KBM-7 (cell line): Measurements from ENCODE around the gene DIP2C.

ENCODE experiments used
- DNase-seq: peaks from one replicate; pipeline ENCODE4 v3.0.0-alpha.2; 2015
- in situ Hi-C: fragments of 300-500 bp; cut with MboI; formaldehyde crosslinking; loops from 2 replicates; pipeline ENCODE4 v1.14.3; 2020; ENCODE audit warnings: low sequenced_read_pairs, low pct_unique_long_range_greater_than_20kb, mixed read lengths

Gene DIP2C

DNA sequence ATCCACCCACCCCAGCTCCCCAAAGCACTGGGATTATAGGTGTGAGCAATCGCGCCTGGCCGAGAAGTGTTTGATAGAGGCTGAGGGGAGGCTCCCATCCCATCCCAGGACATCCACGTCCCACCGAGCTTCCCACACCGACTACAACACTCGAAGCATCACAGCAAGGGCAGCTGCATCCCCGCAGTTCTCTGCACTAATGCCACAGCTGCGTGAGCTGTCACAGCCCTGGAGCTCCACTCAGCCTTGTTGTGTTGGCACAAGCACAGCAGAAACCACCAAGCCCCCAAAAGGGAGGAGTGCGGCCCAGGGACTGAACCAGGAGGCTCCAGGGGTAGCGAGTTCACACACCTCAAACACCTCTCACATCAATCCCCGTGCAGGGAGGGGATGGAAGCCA is 121.6 kb downstream of the DIP2C start:
- in situ Hi-C loops, result no loop called here
- no peak for DNase-seq

DNA sequence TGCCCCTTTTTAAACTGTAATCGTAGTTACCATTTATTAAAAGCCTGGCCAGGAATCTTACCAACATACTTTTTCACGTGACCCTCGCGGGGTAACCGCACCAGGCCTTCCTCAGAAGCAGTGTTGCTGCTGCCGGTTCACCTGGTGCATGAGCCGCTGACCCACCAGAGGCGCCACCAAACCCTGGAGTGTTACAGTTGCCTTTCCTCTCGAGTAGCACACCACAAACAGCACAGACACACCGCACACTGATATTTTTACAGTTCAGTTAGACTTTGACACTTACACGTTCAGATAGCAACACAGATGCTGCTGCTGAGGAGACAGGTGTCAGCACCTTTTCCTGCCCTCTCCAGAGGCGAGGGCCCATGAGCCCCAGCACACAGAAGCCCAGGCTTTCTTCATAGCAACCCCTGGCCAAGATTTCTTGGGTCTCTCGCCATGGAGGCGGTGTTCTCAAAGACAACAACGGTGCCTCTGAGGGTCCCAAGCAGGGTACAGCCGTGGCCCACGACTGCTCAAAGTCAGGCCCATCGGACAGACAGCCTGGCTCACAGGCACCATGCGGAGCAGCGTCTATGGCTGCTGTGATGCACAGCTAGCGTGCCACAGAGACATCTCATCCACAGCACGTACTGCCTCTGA is 123.1 kb downstream of the DIP2C start:
- in situ Hi-C loops, result no loop called here

DNA sequence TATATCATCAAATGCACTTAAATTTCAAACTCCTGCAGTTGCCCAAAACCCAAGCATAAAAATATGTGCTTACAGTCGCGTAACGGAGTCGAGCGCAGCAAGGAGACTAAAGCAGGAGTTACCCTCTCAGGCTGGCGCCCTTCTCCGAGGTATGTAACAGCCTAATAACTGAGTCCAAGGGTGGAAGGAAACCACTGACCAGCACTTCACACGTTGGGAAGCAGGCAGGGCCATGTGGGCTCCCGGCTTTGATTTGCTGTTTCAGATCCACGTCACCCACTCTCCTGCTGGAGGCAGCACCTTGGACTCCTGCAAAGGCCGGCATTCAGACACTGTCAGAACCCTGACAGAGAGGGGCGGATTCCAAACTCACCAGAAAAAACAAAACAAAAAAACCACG is 123.8 kb downstream of the DIP2C start:
- no peak for DNase-seq
- in situ Hi-C loops, result no loop called here

More for the DNA sequence above, 123.1 kb downstream of the DIP2C start:
- DNase-seq, result no peak

DNA sequence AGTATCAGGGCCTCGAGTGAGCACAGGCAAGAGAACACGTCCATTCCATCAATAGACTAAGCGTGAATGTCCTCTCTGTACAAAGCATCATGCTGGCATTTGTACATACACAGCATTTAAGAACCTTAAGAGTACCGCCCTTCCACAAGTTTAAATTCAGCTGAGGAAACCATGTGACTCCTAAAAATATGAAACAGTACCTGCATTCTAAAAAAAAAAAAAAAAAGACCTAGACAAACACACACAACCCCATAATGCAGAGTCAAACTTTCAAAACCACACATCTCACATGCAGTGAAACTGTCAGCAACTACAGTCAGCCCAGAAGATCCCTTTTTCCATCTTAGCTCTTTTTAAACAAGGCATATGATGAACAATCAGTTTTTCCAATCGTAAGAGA is 124.3 kb downstream of the DIP2C start:
- DNase-seq, result no peak
- in situ Hi-C loops, result no loop called here

DNA sequence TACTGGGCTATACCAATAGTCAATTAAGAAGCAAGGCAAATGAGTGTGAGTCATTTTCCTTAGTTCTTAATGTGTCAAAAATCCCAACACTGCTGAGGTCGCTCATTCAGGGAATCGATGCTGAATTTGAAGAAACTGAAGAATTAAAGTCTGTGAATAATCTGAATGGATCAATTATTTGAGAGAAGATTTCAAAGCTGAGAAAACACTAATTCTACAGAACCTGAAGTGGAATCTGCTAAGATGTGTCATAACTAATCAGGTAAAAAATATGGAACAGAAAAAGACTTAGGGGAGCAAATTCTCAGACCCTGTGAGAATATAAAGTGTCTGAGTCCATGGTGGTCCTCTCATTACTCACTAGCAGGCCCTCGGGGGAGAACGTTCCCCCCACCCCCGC is 125.6 kb downstream of the DIP2C start:
- in situ Hi-C loops, result no loop called here
- DNase-seq, result no peak

DNA sequence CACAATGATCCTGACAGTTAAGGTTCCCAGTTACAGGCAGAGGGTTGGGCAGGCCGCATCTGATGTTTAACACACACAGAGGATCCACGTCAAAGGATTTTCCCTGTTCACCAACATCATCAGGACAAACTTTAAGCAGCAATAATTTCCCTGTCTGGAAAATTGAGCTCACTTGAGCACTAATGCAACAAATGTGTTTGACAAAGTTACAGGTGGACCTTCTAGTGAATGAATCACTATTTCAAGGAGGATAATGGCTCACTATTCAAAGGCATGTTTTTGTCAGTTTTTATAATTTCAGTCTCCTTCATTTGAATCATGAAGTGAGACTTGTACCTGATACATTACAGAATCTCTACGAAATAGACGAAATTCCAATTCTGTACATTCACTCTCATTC is 127.3 kb downstream of the DIP2C start:
- in situ Hi-C loops, result no loop called here
- DNase-seq, result no peak

DNA sequence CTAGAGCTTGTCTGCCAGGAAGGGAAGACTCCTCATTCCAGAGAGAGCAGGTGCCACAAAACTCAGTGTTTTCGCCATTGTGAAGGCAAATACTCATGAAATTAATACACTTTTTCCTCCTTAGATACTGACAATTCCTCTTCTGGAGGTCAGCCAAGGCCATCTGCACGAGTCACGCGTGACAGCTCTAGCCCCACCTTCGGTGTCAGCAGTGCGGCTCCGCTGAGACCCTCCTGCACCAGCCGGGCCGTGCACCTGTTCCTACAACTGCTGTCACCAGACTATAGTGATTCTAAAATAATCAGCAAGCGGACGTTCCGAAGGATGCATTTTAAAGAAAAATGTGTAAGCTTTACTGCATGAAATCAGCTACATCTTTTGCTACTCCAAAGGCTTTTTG is 127.7 kb downstream of the DIP2C start:
- in situ Hi-C loops, result no loop called here
- no peak for DNase-seq

DNA sequence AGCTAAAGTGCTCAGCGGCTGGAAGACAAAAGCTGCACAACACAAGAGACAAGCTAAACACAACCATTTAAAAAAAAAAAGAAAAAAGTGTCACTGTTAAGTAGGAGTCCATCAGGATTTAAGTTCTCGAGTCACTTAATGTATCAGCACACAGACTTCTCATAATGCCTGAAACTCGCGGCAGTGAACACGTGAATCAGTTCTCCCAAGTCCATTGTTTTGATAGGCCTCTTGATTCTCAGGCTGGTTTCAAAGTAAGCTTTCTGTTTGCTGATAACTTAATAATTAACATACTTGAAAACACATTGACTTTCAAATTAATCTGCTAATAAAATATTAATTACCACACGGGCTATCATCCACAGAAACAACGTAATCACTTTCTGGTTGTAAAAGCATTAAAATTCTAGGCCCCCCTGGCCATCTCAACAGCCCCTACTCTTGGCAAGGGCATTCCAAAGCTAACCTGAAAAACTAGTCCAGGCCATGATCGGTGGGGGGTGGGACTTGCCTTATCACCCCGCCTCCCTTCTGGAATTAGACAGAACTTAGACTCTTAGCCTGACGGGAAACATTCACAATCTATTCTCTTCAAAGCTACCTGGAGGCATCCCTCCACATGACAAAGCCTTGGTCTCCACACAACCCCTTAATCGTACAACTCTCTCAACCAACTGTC is 129.0 kb downstream of the DIP2C start:
- DNase-seq, result no peak
- in situ Hi-C loops, result no loop called here

DNA sequence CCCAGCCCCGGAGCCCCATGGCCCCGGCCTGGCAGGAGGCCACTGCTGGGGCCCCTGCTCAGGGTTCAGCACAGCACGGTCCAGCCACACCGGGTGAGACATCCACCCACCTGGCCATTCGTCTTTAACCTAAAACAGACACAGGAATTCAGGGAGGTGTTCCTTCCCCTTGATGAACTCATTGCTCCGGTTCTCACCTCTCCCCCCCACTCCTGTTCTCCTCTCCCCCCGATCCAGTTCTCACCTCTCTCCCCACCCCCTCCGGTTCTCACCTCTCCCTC is 129.8 kb downstream of the DIP2C start:
- in situ Hi-C loops, result no loop called here
- no peak for DNase-seq

DNA sequence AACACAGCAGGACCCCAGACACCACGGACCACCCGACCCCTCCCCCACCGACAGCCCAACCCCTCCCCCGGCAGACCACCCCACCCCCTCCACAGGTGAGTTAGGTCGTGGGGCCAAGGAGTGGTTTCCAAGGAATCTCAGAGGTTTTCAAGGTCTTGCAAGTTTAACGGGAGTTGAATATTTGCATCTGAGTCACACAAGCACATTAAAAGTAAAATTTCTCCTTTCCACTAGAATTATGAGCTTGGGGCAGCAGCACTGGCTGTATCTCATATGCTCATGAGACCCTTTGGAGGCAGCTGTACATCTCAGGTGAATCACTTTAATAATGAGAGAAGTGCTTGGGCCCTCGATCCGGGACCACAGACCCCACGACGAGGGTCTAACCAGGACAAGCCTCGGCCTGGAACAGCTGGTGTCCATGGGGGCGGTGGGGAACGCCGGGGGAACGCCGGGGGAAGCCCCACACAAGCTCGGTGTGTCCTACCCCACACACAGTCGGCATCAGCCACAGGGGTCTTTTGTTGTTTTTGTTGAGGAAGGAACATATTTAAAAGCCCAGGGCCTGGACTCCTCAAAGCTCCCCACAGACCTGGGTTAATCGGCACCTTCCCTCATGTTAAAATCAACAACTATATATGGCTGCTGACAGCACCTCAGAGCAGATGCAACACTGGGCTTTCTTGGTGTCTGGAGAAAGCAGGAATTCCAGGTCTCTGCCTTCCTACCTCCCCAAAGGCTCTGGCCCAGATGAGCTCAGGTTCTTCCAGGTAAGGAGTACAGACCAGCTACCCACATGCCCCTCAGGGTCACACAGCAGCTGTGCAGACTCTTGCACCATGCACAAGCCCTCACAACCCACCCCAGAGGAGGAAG is 130.3 kb downstream of the DIP2C start:
- in situ Hi-C loops, result no loop called here
- DNase-seq, result no peak

DNA sequence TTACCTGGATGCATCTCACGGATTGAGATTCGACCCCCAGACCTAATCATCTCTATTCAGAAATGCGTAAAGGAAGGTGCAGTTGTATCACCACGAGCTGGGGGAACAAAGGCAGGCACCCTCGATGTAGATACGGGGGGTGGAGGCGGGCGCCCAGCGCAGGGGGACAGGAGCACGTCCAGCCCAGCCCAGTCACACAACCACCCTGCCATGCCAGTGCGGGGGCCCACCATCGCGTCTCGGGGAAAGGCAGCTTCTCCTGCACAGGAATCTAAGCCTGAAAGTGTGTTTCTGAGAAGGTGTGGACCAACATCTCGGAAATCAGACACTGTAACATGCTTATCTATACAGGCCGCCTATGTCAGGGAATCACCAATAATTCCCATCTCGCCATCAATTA is 131.1 kb downstream of the DIP2C start:
- in situ Hi-C loops, result no loop called here
- no peak for DNase-seq

DNA sequence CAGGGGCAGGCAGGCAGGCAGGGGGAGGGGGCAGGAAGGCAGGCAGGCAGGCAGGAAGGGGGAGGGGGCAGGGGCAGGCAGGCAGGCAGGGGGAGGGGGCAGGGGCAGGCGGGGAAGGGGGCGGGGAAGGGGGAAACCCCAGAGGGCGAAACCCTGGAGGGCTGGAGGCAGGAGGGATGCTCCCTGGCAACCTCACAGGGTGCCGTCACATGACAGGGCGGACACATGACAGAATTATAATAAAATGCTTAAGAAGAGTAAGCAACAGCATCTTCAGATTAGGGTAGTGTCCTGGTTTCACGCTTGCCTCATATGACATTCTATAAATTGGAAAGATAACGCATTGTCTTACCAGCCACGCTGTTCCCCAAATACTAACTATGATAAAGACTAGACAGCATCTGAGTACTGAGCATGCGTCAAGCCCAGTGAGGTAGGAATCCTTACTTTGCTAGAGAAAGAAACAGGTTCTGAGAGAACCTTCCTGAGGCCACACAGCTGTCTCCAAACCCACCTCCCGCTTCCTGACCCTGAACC is 131.6 kb downstream of the DIP2C start:
- no peak for DNase-seq
- in situ Hi-C loops, result no loop called here

DNA sequence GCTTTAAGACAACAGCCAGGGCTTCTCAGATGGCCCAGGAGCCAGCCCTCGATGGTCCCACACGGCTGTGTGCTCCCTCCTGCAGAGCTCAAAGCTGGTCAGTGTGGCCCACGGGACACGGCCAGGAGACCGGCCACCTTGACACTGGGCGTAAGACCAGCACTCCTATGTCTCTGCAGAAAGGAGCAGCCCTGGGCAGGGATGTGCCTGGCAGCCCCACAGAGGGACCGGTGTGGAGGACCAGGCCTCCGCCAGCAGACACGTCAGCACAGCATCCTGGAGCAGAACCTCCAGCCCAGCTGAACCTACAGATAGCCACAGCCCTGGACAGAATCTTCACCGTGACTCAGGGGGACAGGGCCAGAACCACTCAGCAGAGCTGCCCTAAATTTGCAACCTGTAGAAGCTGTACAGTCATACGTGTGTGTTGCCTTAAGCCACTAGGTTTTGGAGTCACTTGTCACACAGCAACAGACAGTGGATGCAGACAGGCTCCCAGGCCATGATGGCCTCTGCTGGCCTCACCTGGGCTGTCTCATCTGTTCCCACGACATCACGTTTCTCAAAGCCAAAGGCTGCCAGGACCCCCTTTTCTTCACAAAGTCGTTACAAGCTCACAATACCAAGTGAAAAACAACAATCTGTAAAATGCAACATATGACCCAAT is 132.4 kb downstream of the DIP2C start:
- in situ Hi-C loops, result no loop called here
- DNase-seq, result no peak

DNA sequence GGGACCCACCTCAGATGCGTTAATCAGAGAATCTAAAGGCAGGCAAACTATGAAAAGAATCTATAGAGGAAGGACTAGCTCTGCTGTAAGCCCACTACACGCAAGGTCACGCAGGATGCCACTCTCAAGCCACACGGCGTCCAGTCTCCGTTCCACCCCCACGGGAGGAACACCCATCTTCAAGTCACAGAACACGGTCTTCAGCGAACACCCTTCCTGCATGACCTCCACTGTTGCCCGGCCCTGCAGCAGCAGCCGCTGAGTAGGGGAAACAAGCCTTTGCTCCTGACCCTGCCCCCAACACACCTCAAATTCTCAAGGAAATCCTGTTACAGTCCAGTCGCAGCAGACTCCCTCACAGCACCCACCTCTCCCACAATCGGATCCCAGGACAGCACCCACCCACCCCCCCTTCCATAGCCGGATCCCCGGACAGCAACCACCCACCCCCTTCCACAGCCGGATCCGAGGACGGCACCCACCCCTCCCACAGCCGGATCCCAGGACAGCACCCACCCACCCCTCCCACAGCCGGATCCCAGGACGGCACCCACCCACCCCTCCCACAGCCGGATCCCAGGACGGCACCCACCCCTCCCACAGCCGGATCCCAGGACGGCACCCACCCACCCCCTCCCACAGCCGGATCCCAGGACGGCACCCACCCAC is 133.7 kb downstream of the DIP2C start:
- in situ Hi-C loops, result no loop called here
- DNase-seq, result no peak

DNA sequence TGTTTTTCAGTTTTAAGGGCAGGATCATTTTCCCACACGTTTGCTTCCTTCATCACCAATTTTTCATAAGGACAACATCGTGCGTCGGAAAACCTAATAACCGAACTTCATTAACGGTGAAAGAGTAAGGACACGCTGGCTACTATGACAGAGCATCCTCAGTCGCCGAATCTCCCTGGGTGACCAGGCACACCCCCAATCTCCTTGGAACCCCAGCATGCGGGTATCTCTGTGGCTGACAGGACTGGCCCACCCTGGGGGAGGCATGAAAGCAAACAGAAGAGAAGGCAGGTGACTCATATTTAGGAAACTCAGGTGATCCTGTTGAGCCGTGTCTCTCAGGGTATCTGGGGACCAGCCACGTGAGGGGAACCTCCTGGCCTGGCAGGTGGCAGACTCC is 134.2 kb downstream of the DIP2C start:
- in situ Hi-C loops, result no loop called here
- no peak for DNase-seq

DNA sequence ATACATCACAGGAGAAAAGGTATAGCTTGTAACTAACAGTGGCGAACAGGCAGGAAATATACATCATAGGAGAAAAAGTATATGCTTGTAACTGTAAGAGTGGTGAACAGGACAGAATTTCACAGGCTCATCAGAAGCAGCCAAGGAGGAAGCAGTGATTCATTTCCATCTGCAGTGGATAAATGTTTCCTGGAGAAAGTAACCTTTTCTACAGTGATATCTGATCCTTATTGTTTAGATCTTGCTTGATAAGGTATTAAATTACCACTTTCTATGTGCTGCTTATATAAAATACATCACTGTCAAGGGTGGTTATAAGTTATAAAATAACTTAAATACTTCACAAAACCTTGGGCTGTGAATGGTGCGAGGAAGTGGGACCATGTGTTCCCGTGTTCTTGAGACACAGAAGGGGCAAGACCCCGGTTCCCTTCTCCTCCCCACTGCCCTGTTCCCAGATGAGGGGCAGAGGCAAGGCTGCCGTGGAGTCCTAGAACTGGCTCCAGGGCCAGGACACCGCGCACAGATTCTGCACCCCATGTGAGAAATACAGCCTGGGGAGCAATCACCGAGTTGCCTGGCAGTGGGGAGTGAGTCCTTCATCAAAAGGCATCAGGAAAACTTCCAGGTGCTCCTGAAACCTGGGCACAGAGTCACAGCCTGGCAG is 135.2 kb downstream of the DIP2C start:
- DNase-seq, result no peak

DNA sequence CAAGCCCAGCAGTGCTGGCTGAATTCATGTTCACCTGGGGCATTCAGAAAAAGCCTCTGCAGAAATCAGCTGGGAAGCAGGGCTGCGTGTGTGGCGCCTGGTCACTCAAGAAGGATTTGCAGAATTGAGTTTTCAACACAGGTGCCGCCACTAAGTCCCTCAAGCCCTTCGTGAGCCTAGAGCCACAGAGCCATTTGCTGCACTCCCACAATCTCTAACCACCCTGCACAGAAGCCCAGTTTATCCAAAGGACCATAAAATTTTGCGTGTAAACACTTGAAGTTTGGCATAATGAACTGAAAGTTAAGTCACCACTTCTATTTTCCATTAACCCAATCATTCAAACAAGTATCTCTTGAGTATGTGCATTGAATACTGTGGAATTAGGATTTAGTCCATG is 136.2 kb downstream of the DIP2C start:
- in situ Hi-C loops, result no loop called here
- DNase-seq, result no peak

More for the DNA sequence above, 135.2 kb downstream of the DIP2C start:
- in situ Hi-C loops, result no loop called here

DNA sequence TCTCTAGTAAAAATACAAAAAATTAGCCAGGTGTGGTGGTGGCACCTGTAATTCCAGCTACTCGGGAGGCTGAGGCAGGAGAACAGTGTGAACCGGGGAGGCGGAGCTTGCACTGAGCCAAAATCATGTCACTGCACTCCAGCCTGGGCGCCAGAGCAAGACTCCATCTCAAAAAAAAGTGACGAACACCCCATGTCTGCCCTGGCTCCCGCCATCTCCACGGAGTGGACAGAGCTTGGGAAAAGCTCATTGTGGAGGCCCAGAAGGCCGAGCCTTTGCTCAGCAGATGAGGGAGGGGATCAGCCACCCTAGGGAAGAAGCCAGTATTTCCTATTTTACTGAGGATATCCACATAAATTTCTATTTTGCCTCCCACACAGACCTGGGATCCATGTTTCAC is 136.8 kb downstream of the DIP2C start:
- in situ Hi-C loops, result no loop called here
- DNase-seq, result no peak
